ENCODE measurements around the gene LRIG1.

DNA sequence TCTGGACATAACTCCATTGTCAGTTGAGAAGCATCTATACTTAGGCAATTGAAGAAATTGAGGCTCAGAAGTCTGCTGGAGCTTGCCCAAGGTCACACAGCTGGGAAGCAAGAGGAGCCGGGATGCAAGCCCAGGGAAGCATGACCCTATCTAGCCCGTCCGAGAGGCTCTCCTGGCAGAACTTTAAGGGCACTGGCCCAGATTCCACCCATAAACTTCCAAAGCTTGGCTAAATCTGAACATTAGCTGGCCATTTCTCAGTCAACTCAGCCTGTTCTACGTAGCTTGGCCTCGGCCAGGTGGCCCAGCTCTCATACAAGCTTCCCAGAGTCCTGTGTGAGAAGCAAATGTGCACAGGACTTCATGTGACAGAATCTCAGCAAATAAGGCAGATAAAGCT is 75.8 kb downstream of the LRIG1 start:
- TF ChIP-seq PATZ1 (CRISPR knock-in tag; IDR thresholded peaks at IDR 0.05; ENCODE audit: borderline replicate concordance) (no peak), PPARA (CRISPR knock-in tag; IDR thresholded peaks at IDR 0.05; ENCODE audit: borderline replicate concordance) (no peak), SNAI2 (CRISPR knock-in tag; IDR thresholded peaks at IDR 0.05) (no peak), RARB (CRISPR knock-in tag; IDR thresholded peaks at IDR 0.05) (no peak), ZFP30 (CRISPR knock-in tag; IDR thresholded peaks at IDR 0.05) (no peak), ZFP3 (CRISPR knock-in tag; IDR thresholded peaks at IDR 0.05) (no peak), ZC3H10 (CRISPR knock-in tag; IDR thresholded peaks at IDR 0.05) (no peak), ISL1 (CRISPR knock-in tag; IDR thresholded peaks at IDR 0.05) (no peak), CSDC2 (CRISPR knock-in tag; IDR thresholded peaks at IDR 0.05) (no peak), CREB5 (CRISPR knock-in tag; IDR thresholded peaks at IDR 0.05; ENCODE audit: low read depth) (no peak), ZNF565 (CRISPR knock-in tag; conservative IDR thresholded peaks at IDR 0.05; ENCODE audit: low read depth) (no peak), OSR1 (CRISPR knock-in tag; IDR thresholded peaks at IDR 0.05) (no peak), BACH2 (CRISPR knock-in tag; IDR thresholded peaks at IDR 0.05; ENCODE audit: borderline replicate concordance) (no peak)
- TF ChIP-seq, protein P1, sequence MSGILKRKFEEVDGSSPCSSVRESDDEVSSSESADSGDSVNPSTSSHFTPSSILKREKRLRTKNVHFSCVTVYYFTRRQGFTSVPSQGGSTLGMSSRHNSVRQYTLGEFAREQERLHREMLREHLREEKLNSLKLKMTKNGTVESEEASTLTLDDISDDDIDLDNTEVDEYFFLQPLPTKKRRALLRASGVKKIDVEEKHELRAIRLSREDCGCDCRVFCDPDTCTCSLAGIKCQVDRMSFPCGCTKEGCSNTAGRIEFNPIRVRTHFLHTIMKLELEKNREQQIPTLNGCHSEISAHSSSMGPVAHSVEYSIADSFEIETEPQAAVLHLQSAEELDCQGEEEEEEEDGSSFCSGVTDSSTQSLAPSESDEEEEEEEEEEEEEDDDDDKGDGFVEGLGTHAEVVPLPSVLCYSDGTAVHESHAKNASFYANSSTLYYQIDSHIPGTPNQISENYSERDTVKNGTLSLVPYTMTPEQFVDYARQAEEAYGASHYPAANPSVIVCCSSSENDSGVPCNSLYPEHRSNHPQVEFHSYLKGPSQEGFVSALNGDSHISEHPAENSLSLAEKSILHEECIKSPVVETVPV (CRISPR knock-in tag; IDR thresholded peaks at IDR 0.05), result no peak
